MM.1S (cell line): ENCODE measurements around the gene TMEM245.

Source experiments
- DNase-seq: peaks from one replicate; pipeline ENCODE4 v3.0.0-alpha.2; 2015
- H2AFZ ChIP-seq: fragments of 300-600 bp; sonication (generic); 2 replicates; pipeline ENCODE4 v1.6.0; 2016; ENCODE audit warnings: antibody characterized with exemption, low read length
- H3F3A ChIP-seq: fragments of 300-600 bp; sonication (generic); 2 replicates; pipeline ENCODE4 v1.6.1; 2016; ENCODE audit warnings: mild to moderate bottlenecking, antibody characterized with exemption, low read length, moderate library complexity, mixed read lengths; ENCODE audit not compliant: insufficient read depth
- H3K27ac ChIP-seq: fragments of 300-600 bp; sonication (generic); 2 replicates; pipeline ENCODE4 v1.5.1; 2016; ENCODE audit warnings: mild to moderate bottlenecking, low read length
- H3K27me3 ChIP-seq: fragments of 300-600 bp; sonication (generic); replicated peaks from 2 replicates; pipeline ENCODE4 v1.6.0; 2016; ENCODE audit warnings: low read length; ENCODE audit not compliant: insufficient read depth
- H3K36me3 ChIP-seq: fragments of 300-600 bp; sonication (generic); replicated peaks from 2 replicates; pipeline ENCODE4 v1.6.1; 2016; ENCODE audit warnings: mild to moderate bottlenecking, low read length, mixed read lengths; ENCODE audit not compliant: insufficient read depth
- H3K4me1 ChIP-seq: fragments of 300-600 bp; sonication (generic); 2 replicates; pipeline ENCODE4 v1.6.1; 2016; ENCODE audit warnings: low read length, mixed read lengths
- H3K4me2 ChIP-seq: fragments of 300-600 bp; sonication (generic); 2 replicates; pipeline ENCODE4 v1.6.0; 2016; ENCODE audit warnings: low read depth, low read length
- H3K4me3 ChIP-seq: fragments of 300-600 bp; sonication (generic); 2 replicates; pipeline ENCODE4 v1.5.1; 2016; ENCODE audit warnings: low read length, mixed read lengths
- H3K79me2 ChIP-seq: fragments of 300-600 bp; sonication (generic); 2 replicates; pipeline ENCODE4 v1.6.1; 2016; ENCODE audit warnings: mixed run types, low read length, mixed read lengths
- H3K9ac ChIP-seq: fragments of 300-600 bp; sonication (generic); 2 replicates; pipeline ENCODE4 v1.6.1; 2016; ENCODE audit warnings: low read length, mixed read lengths
- H3K9me2 ChIP-seq: fragments of 300-600 bp; sonication (generic); replicated peaks from 2 replicates; pipeline ENCODE4 v1.6.1; 2016; ENCODE audit warnings: mild to moderate bottlenecking, low read length, mixed read lengths; ENCODE audit not compliant: insufficient read depth
- H3K9me3 ChIP-seq: fragments of 300-600 bp; sonication (generic); replicated peaks from 2 replicates; pipeline ENCODE4 v1.6.1; 2016; ENCODE audit warnings: mild to moderate bottlenecking, low read length, mixed read lengths; ENCODE audit not compliant: insufficient read depth
- H4K20me1 ChIP-seq: fragments of 300-600 bp; sonication (generic); 2 replicates; pipeline ENCODE4 v1.6.1; 2016; ENCODE audit warnings: mild to moderate bottlenecking, low read length, moderate library complexity, mixed read lengths; ENCODE audit not compliant: insufficient read depth
- EZH2 ChIP-seq: fragments of 300-600 bp; sonication (generic); optimal IDR thresholded peaks from 2 replicates; pipeline ENCODE3; 2017; ENCODE audit warnings: low read depth, mild to moderate bottlenecking, antibody characterized with exemption, low read length, mixed read lengths
- EZH2phosphoT487 ChIP-seq: fragments of 300-600 bp; sonication (generic); IDR thresholded peaks from 2 replicates; pipeline ENCODE4 v1.6.1; 2018; ENCODE audit warnings: antibody characterized with exemption, low read length
- TF ChIP-seq, protein P1 (sequence below): fragments of 300-600 bp; sonication (generic); IDR thresholded peaks from 2 replicates; pipeline ENCODE4 v1.5.1; 2016; ENCODE audit warnings: antibody characterized with exemption, low read length, mixed read lengths

TMEM245 gene

GRCh38 chr9:109150925-109151545, 31.3 kb upstream of the TMEM245 start:
- no peak overlapping the region for H3K9ac ChIP-seq
- no peaks in the 10 kb centered on the region for H4K20me1 ChIP-seq
- no peaks in the 10 kb centered on the region for H3K9me2 ChIP-seq
- H3K4me1 ChIP-seq = no peaks in the 10 kb centered on the region
- TF ChIP-seq EZH2phosphoT487 = no peak
- TF ChIP-seq, protein P1, sequence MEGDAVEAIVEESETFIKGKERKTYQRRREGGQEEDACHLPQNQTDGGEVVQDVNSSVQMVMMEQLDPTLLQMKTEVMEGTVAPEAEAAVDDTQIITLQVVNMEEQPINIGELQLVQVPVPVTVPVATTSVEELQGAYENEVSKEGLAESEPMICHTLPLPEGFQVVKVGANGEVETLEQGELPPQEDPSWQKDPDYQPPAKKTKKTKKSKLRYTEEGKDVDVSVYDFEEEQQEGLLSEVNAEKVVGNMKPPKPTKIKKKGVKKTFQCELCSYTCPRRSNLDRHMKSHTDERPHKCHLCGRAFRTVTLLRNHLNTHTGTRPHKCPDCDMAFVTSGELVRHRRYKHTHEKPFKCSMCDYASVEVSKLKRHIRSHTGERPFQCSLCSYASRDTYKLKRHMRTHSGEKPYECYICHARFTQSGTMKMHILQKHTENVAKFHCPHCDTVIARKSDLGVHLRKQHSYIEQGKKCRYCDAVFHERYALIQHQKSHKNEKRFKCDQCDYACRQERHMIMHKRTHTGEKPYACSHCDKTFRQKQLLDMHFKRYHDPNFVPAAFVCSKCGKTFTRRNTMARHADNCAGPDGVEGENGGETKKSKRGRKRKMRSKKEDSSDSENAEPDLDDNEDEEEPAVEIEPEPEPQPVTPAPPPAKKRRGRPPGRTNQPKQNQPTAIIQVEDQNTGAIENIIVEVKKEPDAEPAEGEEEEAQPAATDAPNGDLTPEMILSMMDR = no peak
- TF ChIP-seq EZH2 = no peak
- no peaks in the 10 kb centered on the region for H3K9me3 ChIP-seq
- H3K79me2 ChIP-seq = no peaks in the 10 kb centered on the region
- no peaks in the 10 kb centered on the region for H3F3A ChIP-seq
- H2AFZ ChIP-seq = no peak overlapping the region
- H3K27me3 ChIP-seq = no peaks in the 10 kb centered on the region
- H3K4me3 ChIP-seq = no peak overlapping the region
- H3K4me2 ChIP-seq = no peak overlapping the region
- H3K27ac ChIP-seq = no peak overlapping the region
- DNase-seq = no peak
- no peaks in the 10 kb centered on the region for H3K36me3 ChIP-seq

DNA sequence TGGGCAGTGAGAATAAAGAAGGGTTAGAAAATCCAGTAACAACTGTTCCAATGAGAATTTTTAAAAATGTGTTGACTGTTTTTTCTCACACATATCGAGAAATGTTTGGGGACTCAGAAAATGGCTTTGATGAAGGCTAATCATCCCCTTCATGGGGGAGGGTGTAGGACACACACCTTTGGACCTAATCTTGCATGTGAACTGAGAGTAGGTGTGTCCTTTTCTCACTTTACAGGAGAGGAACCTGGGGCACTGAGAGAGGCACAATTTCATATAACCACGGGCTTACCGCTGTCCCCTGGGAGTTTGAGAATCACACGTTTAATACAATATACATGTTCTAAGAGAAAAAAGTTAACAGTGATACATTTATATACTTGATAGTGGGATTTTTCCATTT, 30.0 kb upstream of the TMEM245 start:
- H4K20me1 ChIP-seq = no peaks in the 10 kb centered on the region
- no peaks in the 10 kb centered on the region for H3K79me2 ChIP-seq
- H3F3A ChIP-seq = no peaks in the 10 kb centered on the region
- H3K4me3 ChIP-seq = no peak overlapping the region
- H3K9me2 ChIP-seq = no peaks in the 10 kb centered on the region
- DNase-seq = no peak
- no peak overlapping the region for H2AFZ ChIP-seq
- H3K27ac ChIP-seq = no peak overlapping the region
- no peaks in the 10 kb centered on the region for H3K9me3 ChIP-seq
- H3K4me1 ChIP-seq = no peaks in the 10 kb centered on the region
- no peak overlapping the region for H3K9ac ChIP-seq
- H3K27me3 ChIP-seq = no peaks in the 10 kb centered on the region
- no peak overlapping the region for H3K4me2 ChIP-seq
- TF ChIP-seq EZH2 (no peak), EZH2phosphoT487 (no peak)
- TF ChIP-seq, protein P1 = no peak
- H3K36me3 ChIP-seq = no peaks in the 10 kb centered on the region

DNA sequence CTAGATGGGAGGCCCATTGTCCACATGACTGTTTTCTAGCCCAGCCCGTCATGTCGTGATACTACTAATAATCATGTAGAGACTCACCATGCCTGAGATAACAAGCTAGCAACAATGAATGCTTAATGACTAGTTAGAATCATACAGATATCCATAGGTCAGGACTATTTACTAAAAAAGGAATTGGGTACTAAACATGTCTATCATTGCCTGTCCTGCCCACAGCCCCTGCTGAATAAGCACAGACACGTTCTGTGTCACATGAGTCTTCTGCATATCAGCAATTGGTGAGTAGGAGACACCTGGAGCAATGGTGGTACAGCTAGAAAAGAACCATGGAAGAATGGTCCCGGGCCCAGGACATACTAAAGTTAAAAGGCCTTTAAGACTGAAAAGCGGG, 29.3 kb upstream of the TMEM245 start:
- no peak overlapping the region for H3K27ac ChIP-seq
- no peaks in the 10 kb centered on the region for H4K20me1 ChIP-seq
- H3K9ac ChIP-seq = no peak overlapping the region
- no peaks in the 10 kb centered on the region for H3K27me3 ChIP-seq
- H3K4me2 ChIP-seq = no peak overlapping the region
- no peaks in the 10 kb centered on the region for H3F3A ChIP-seq
- no peaks in the 10 kb centered on the region for H3K79me2 ChIP-seq
- no peaks in the 10 kb centered on the region for H3K36me3 ChIP-seq
- no peak for DNase-seq
- peaks cover 2% of the 10 kb centered on the region for H3K4me1 ChIP-seq
- no peak overlapping the region for H3K4me3 ChIP-seq
- TF ChIP-seq EZH2phosphoT487 (no peak), EZH2 (no peak)
- TF ChIP-seq, protein P1 = no peak
- H3K9me2 ChIP-seq = no peaks in the 10 kb centered on the region
- no peak overlapping the region for H2AFZ ChIP-seq
- H3K9me3 ChIP-seq = no peaks in the 10 kb centered on the region
